OCI-LY3 (cell line): ENCODE measurements around the gene NSG2.

ENCODE experiments used
- H2AFZ ChIP-seq: fragments of 200-600, 300-600 bp; shearing (Covaris generic); 2 replicates; pipeline ENCODE4 v1.6.0; 2014; ENCODE audit warnings: antibody characterized with exemption, low read depth, low read length
- H3K27ac ChIP-seq: fragments of 200-600, 300-600 bp; sonication (generic); 2 replicates; pipeline ENCODE4 v1.5.1; 2014; ENCODE audit warnings: mild to moderate bottlenecking, low read length, moderate library complexity, mixed read lengths
- H3K27me3 ChIP-seq: fragments of 200-600, 300-600 bp; sonication (generic); 2 replicates; pipeline ENCODE4 v1.6.1; 2014; ENCODE audit warnings: low read depth, low read length, mixed read lengths
- H3K36me3 ChIP-seq: fragments of 200-600, 300-600 bp; sonication (generic); replicated peaks from 2 replicates; pipeline ENCODE3; 2014; ENCODE audit warnings: low read depth, low read length, mixed read lengths
- H3K4me1 ChIP-seq: fragments of 300-600, 200-600 bp; sonication (generic); 2 replicates; pipeline ENCODE4 v1.6.1; 2014; ENCODE audit warnings: low read length, mixed read lengths
- H3K4me2 ChIP-seq: fragments of 200-600, 300-600 bp; sonication (generic); 2 replicates; pipeline ENCODE4 v1.6.1; 2014; ENCODE audit warnings: low read length, mixed read lengths
- H3K4me3 ChIP-seq: fragments of 300-600, 200-600 bp; sonication (generic); 2 replicates; pipeline ENCODE4 v1.5.1; 2014; ENCODE audit warnings: antibody characterized with exemption, mild to moderate bottlenecking, low read length, moderate library complexity
- H3K79me2 ChIP-seq: fragments of 300-600, 200-600 bp; shearing (Covaris generic); 2 replicates; pipeline ENCODE4 v1.6.1; 2014; ENCODE audit warnings: mild to moderate bottlenecking, low read length, mixed read lengths
- H3K9ac ChIP-seq: fragments of 300-600, 200-600 bp; shearing (Covaris generic); 2 replicates; pipeline ENCODE4 v1.6.0; 2014; ENCODE audit warnings: mild to moderate bottlenecking, low read length, moderate library complexity
- H3K9me3 ChIP-seq: fragments of 200-600, 300-600 bp; shearing (Covaris generic); 2 replicates; pipeline ENCODE4 v1.6.1; 2014; ENCODE audit warnings: low read length, mixed read lengths; ENCODE audit not compliant: insufficient read depth
- H4K20me1 ChIP-seq: fragments of 200-600, 300-600 bp; sonication (generic); 2 replicates; pipeline ENCODE4 v1.6.1; 2016; ENCODE audit warnings: low read length, mixed read lengths; ENCODE audit not compliant: insufficient read depth
- EZH2phosphoT487 ChIP-seq: fragments of 200-600 bp; shearing (Covaris generic); IDR thresholded peaks from 2 replicates; pipeline ENCODE4 v1.6.1; 2018; ENCODE audit warnings: antibody characterized with exemption, mixed run types, low read depth
- TF ChIP-seq, protein P1 (sequence below): fragments of 200-600, 300-600 bp; sonication (generic); IDR thresholded peaks from 2 replicates; pipeline ENCODE4 v1.5.1; 2014; ENCODE audit warnings: antibody characterized with exemption, low read length, low read depth

The NSG2 gene

DNA sequence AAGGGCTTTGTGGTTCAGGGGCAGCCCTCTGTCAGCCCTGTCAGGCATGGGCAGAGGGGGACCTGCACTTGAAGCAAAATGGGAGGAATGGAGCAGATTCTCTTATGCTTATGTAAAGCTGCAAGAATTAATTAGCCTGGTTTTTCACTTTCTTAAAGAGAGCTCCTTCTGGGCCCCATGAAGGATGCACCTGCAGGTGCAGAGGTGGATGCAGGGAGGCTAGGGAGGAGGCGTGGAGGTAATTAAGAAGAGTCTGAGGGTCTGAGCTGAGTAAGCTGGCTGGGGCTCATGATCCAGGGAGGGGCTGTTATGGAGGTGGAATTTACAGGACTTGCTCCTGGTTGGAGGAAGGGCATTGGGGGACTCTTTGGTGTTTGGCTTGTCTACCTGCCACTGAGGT, 22.0 kb downstream of the NSG2 start:
- H3K27ac ChIP-seq = no peak overlapping the region
- no peak overlapping the region for H2AFZ ChIP-seq
- H3K9me3 ChIP-seq = no peaks in the 10 kb centered on the region
- no peak overlapping the region for H3K9ac ChIP-seq
- no peak overlapping the region for H3K4me2 ChIP-seq
- H3K36me3 ChIP-seq = no peaks in the 10 kb centered on the region
- no peak overlapping the region for H3K4me3 ChIP-seq
- TF ChIP-seq, protein P1, sequence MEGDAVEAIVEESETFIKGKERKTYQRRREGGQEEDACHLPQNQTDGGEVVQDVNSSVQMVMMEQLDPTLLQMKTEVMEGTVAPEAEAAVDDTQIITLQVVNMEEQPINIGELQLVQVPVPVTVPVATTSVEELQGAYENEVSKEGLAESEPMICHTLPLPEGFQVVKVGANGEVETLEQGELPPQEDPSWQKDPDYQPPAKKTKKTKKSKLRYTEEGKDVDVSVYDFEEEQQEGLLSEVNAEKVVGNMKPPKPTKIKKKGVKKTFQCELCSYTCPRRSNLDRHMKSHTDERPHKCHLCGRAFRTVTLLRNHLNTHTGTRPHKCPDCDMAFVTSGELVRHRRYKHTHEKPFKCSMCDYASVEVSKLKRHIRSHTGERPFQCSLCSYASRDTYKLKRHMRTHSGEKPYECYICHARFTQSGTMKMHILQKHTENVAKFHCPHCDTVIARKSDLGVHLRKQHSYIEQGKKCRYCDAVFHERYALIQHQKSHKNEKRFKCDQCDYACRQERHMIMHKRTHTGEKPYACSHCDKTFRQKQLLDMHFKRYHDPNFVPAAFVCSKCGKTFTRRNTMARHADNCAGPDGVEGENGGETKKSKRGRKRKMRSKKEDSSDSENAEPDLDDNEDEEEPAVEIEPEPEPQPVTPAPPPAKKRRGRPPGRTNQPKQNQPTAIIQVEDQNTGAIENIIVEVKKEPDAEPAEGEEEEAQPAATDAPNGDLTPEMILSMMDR = no peak
- H3K27me3 ChIP-seq = peaks cover 31% of the 10 kb centered on the region
- no peaks in the 10 kb centered on the region for H4K20me1 ChIP-seq
- no peaks in the 10 kb centered on the region for H3K79me2 ChIP-seq
- H3K4me1 ChIP-seq = no peaks in the 10 kb centered on the region

DNA sequence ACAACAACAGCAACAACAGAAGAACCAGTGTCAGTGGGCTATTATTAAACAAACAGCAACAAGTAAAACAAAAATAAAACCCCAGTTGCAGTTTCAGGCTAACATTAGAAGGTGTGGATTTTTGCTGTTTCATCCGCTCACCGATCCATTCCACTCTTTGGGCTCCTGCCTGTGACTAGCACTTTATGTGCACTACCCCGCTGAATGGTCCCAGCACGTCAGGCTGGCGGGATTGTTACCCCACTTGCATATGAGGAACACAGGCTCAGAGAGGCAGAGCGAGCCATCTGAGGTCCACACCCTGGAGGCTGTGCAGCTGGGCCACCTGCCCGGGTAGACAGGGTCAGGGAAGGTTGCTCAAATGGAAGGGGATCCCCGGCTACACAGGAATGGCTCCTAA, 26.0 kb downstream of the NSG2 start:
- TF ChIP-seq EZH2phosphoT487 = no peak
- TF ChIP-seq, protein P1 = no peak
- H3K9ac ChIP-seq = no peak overlapping the region
- no peaks in the 10 kb centered on the region for H4K20me1 ChIP-seq
- no peaks in the 10 kb centered on the region for H3K4me1 ChIP-seq
- H3K4me2 ChIP-seq = no peak overlapping the region
- H3K79me2 ChIP-seq = no peaks in the 10 kb centered on the region
- H3K36me3 ChIP-seq = no peaks in the 10 kb centered on the region
- no peak overlapping the region for H3K4me3 ChIP-seq
- H3K27me3 ChIP-seq = peaks cover 12% of the 10 kb centered on the region
- no peak overlapping the region for H2AFZ ChIP-seq
- no peak overlapping the region for H3K27ac ChIP-seq
- no peaks in the 10 kb centered on the region for H3K9me3 ChIP-seq

DNA sequence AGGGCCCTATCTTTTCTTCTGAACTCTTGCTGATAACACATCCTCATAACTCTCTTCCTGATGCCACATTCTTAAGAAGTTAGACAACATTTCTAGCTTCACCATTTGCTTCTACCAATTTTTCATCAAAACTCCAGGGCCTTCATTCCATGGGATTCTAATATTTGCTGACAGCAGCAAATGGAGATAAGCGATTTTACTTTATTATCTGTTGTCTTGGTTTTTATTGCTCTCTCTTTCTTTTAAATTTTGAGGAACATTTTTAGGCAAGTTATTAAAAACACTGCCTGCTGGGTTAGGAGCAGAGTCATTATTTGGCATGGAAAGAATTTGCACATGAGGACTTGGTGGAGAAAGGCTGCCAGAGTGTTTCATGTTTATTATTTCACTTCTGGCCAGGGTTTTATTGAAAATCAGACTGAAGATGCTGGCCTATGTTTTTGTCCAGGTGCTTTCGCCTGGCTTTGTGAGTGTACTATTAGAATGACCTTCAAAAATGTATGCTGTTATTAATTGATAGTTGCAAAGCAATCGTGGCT, 27.7 kb downstream of the NSG2 start:
- H2AFZ ChIP-seq = no peak overlapping the region
- TF ChIP-seq, protein P1 = no peak
- no peak for TF ChIP-seq EZH2phosphoT487
- no peaks in the 10 kb centered on the region for H3K79me2 ChIP-seq
- no peak overlapping the region for H3K4me3 ChIP-seq
- no peak overlapping the region for H3K27ac ChIP-seq
- H3K9ac ChIP-seq = no peak overlapping the region
- no peaks in the 10 kb centered on the region for H3K9me3 ChIP-seq
- peaks cover 6% of the 10 kb centered on the region for H3K27me3 ChIP-seq
- no peaks in the 10 kb centered on the region for H3K36me3 ChIP-seq
- H3K4me2 ChIP-seq = no peak overlapping the region
- no peaks in the 10 kb centered on the region for H3K4me1 ChIP-seq
- no peaks in the 10 kb centered on the region for H4K20me1 ChIP-seq

DNA sequence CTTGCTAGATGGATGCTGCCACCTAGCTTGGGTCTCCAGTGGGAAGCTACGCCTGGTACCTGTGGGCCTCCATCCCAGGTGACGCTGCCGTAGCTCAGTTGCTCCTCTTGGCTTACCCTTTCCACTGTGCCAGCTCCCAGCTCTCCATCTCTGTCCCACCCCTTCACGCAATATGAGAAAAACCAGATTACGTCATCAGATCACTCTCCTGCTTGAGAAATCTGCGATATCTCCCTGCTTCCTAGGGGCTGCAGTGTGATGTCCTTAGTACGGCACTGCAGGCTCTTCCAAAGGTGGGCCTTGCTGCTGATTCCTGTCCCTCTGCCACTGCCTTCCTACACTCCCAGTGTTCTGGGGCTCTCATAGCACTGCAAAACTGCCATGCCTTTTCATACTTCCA, 28.9 kb downstream of the NSG2 start:
- no peak overlapping the region for H3K9ac ChIP-seq
- no peak overlapping the region for H3K27ac ChIP-seq
- H4K20me1 ChIP-seq = no peaks in the 10 kb centered on the region
- H3K9me3 ChIP-seq = no peaks in the 10 kb centered on the region
- TF ChIP-seq EZH2phosphoT487 = no peak
- TF ChIP-seq, protein P1 = no peak
- H3K4me1 ChIP-seq = no peaks in the 10 kb centered on the region
- H3K27me3 ChIP-seq = no peaks in the 10 kb centered on the region; the same call in 1 of the 2 replicates
- no peak overlapping the region for H3K4me3 ChIP-seq
- H3K36me3 ChIP-seq = no peaks in the 10 kb centered on the region
- H2AFZ ChIP-seq = no peak overlapping the region
- no peak overlapping the region for H3K4me2 ChIP-seq
- no peaks in the 10 kb centered on the region for H3K79me2 ChIP-seq
